Cardiac muscle cell (in vitro differentiated cells and primary cell): ENCODE measurements around the gene RIMBP2. TPM values are rescaled to one million over a fixed set of nuclear protein-coding genes. Genes with fewer than 3 reads are reported as not detected.

ENCODE experiments used
- DNase-seq, 2 donors: peaks; one replicate each; pipeline versions ENCODE4 v3.0.0 to v3.0.0-alpha.2; 2010 to 2017; ENCODE audit warnings: low read depth in 1 of 2, low spot score in 1 of 2
- H3K27ac ChIP-seq: fragments of 200-600 bp; sonication (generic); 2 replicates; pipeline ENCODE4 v1.5.1; 2016
- H3K27me3 ChIP-seq: fragments of 200-600 bp; sonication (generic); 2 replicates; pipeline ENCODE4 v1.6.0; 2016; ENCODE audit warnings: control low read depth
- H3K36me3 ChIP-seq: fragments of 200-600 bp; sonication (generic); 2 replicates; pipeline ENCODE4 v1.5.1; 2016; ENCODE audit warnings: control low read depth
- H3K4me1 ChIP-seq: fragments of 200-600 bp; sonication (generic); 2 replicates; pipeline ENCODE4 v1.8.1; 2017; ENCODE audit warnings: low read depth, mild to moderate bottlenecking, mixed run types
- H3K4me3 ChIP-seq: fragments of 200-600 bp; sonication (generic); 2 replicates; pipeline ENCODE4 v1.5.1; 2016; ENCODE audit warnings: mild to moderate bottlenecking
- H3K9me3 ChIP-seq: fragments of 200-600 bp; sonication (generic); 2 replicates; pipeline ENCODE4 v1.5.1; 2017; ENCODE audit warnings: low read depth, mild to moderate bottlenecking, control low read depth
- polyA plus RNA-seq: library from polyadenylated mRNA; unstranded; fragments of >200 nt; fragmentation: Nextera tagmentation; extraction: Ambion mirVana; gene quantifications from 2 replicates; pipeline ENCODE4 v1.2.1, GENCODE V29; 2016
- total RNA-seq: library from RNA; depleted of rRNA; stranded (reverse); fragments of >200 nt; gene quantifications from 2 replicates; pipeline ENCODE4 v1.2.3, GENCODE V29; 2016
- TF ChIP-seq, protein P1 (sequence below): IDR thresholded peaks from 2 replicates; pipeline ENCODE4 v1.5.1; 2012; ENCODE audit warnings: low read depth, mild to moderate bottlenecking, low read length

RIMBP2 gene
- total and polyA plus RNA-seq, 2 experiments from 2014 or later: 2.6 to 10.5 TPM

DNA sequence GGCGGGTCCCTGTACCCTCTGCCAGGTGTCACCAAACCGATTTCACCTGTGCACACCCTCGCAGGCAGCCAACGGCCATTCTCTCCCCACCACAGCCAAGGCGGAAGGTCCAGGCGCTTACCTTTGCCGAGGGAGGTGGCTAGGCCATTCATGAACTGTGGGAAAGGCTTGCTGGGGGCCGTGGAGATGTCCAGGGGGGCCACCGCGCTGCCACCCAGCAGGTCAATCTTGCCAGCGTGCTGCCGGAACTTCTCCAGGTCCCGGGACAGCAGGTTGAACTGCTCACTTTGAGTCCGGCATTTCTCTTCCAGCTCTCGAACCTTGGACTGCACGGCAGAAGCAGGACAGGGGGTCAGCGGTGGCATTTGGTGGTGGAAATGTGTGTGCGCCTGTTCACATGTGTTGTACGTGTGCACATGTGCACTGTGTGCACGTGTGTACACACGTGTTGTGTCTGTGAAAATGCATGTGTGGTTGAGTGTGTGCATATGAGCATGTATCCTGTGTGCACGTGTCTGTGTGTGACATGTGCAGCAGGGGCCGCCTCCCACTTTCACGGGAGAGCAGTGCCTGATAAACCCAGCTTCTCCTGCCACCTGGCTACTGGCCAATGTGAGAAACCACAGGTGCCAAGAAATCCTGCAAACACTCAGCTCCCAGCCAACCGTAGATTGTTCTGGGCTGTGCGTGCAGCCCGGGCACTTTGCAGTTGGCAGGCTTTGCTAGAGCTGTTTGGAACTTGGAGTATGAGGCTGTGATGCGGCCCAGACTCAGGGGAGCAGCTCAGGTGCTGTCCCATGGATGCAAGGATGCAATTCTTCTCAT, 259.5 kb downstream of the RIMBP2 start:
- no peaks in the 10 kb centered on the region for H3K27me3 ChIP-seq
- H3K27ac ChIP-seq: no peak overlapping the region
- DNase-seq: no peak
- TF ChIP-seq, protein P1, sequence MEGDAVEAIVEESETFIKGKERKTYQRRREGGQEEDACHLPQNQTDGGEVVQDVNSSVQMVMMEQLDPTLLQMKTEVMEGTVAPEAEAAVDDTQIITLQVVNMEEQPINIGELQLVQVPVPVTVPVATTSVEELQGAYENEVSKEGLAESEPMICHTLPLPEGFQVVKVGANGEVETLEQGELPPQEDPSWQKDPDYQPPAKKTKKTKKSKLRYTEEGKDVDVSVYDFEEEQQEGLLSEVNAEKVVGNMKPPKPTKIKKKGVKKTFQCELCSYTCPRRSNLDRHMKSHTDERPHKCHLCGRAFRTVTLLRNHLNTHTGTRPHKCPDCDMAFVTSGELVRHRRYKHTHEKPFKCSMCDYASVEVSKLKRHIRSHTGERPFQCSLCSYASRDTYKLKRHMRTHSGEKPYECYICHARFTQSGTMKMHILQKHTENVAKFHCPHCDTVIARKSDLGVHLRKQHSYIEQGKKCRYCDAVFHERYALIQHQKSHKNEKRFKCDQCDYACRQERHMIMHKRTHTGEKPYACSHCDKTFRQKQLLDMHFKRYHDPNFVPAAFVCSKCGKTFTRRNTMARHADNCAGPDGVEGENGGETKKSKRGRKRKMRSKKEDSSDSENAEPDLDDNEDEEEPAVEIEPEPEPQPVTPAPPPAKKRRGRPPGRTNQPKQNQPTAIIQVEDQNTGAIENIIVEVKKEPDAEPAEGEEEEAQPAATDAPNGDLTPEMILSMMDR: no peak
- no peaks in the 10 kb centered on the region for H3K9me3 ChIP-seq
- H3K4me3 ChIP-seq: no peak overlapping the region
- H3K36me3 ChIP-seq: no peaks in the 10 kb centered on the region
- H3K4me1 ChIP-seq: no peaks in the 10 kb centered on the region

DNA sequence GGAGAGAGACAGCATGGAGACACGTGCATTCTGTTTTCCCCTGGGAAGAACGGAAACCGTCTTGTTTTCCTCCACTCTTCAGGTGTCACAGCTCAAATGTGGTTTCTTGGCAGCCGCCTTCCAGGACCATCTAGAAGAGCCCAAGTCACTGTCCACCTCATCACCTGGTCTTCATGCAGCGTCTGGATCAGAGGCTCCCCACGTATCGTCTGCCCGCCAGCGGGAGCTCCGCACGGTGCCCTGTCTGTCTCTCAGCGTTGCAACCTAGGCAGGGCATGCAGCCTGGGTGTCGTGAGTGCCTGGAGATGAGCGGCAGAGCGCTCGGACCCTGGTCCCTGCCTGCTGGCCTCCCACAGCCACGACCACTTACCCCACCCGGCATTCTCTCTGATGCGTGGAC, 260.9 kb downstream of the RIMBP2 start:
- H3K36me3 ChIP-seq: no peaks in the 10 kb centered on the region
- no peaks in the 10 kb centered on the region for H3K4me1 ChIP-seq
- no peaks in the 10 kb centered on the region for H3K27me3 ChIP-seq
- H3K9me3 ChIP-seq: no peaks in the 10 kb centered on the region
- TF ChIP-seq, protein P1: no peak
- no peak overlapping the region for H3K27ac ChIP-seq
- DNase-seq: no peak
- H3K4me3 ChIP-seq: no peak overlapping the region

DNA sequence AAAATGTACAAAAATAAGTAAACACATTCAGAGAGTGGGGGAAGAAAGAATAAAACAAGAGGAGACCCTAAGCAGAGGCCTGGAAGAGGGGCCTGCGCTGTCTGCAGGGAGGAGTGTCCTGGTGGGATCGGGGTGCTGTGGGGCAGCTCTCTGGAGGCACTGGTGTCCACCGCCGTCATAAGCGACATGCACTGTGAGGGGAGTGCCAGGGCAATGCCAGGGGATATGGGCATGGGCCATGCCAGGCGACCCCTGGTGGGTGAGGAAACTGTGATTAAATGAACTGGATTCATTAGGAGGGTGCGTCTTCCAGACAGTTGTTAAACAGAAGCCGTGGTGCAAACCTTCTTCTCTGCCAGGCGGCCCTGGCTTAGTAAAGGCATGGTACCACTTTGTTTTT, 261.8 kb downstream of the RIMBP2 start:
- Histone ChIP-seq H3K36me3 (no peaks in the 10 kb centered on the region), H3K27me3 (no peaks in the 10 kb centered on the region), H3K27ac (no peak overlapping the region), H3K4me1 (no peaks in the 10 kb centered on the region), H3K4me3 (no peak overlapping the region), H3K9me3 (no peaks in the 10 kb centered on the region)
- no peak for DNase-seq
- TF ChIP-seq, protein P1: no peak

DNA sequence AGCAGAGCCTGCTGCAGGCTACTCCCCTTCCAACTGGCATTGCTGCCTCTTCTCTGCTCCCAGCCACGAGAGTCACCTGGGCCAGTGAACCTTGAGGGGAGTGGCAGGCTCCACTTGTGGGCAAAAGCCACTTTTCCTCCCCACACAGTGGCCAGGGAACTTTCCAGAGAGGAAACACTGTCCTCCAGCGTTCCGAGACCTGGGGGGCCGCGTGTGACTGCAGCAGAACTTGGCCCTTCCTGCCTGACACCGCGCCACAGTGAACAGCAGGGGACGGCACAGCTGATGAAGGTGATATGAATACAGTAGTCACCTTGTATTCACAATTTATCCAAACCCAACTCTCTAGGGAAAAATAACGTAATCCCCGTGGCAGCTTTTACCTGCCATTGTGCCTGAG, 263.6 kb downstream of the RIMBP2 start:
- H3K27ac ChIP-seq: no peak overlapping the region

DNA sequence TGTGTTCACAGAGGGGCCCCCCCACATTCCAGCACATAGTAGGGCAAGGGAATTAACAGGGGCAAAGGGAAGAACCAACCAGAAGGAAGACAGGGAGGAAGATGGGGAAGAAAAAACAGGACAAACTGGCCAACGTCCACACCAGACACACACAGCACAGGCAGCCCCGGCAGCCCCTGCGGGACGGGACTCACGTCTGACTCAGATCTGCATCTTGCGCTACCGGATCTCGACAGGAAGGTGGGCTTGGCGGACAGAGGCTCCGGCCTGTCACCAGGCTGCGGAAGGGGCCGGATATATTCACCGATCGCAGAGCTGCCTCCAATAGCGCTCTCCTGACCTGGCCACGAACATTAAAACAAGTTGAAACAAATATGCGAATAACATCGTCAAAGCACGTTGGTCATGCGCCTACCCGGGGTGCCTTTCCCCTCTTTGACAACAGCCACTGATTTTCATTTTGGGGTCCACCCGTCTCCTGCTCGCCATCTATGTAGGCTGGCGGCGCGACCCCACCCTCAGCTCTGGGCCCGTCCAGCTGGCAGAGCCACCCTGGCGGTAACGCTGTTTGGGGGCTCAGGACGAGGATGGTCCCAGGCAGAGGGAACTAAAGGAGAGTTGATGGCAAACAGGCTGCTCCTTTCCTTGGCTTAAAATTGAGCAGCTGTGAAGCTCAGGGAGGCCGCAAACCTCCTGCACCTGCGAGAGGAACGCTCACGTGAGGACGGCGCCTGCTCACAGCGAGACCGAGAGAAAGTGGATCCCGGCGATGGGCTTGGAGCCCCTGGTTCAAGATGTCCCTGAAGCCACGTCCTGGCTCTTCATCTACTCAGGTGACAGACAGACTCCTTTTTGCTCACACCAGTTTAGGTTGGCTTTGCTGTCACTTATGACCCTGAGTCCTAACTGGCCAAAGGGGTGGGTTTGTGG, 264.8 kb downstream of the RIMBP2 start:
- no peaks in the 10 kb centered on the region for H3K27me3 ChIP-seq
- H3K27ac ChIP-seq: no peak overlapping the region
- H3K4me3 ChIP-seq: no peak overlapping the region
- no peaks in the 10 kb centered on the region for H3K36me3 ChIP-seq
- DNase-seq: no peak
- TF ChIP-seq, protein P1: no peak
- H3K4me1 ChIP-seq: no peaks in the 10 kb centered on the region
- H3K9me3 ChIP-seq: no peaks in the 10 kb centered on the region

More for the DNA sequence above, 263.6 kb downstream of the RIMBP2 start:
- H3K4me3 ChIP-seq: no peak overlapping the region
- DNase-seq: no peak
- H3K9me3 ChIP-seq: no peaks in the 10 kb centered on the region
- no peaks in the 10 kb centered on the region for H3K36me3 ChIP-seq
- H3K4me1 ChIP-seq: no peaks in the 10 kb centered on the region
- TF ChIP-seq, protein P1: no peak
- no peaks in the 10 kb centered on the region for H3K27me3 ChIP-seq
